ENCODE results near the gene SPAG9. TPM values are rescaled to one million over a fixed set of nuclear protein-coding genes. Genes with fewer than 3 reads are reported as not detected.

Gene SPAG9
- total and polyA plus RNA-seq, 8 donors = 105 to 147 (median 116) TPM

DNA sequence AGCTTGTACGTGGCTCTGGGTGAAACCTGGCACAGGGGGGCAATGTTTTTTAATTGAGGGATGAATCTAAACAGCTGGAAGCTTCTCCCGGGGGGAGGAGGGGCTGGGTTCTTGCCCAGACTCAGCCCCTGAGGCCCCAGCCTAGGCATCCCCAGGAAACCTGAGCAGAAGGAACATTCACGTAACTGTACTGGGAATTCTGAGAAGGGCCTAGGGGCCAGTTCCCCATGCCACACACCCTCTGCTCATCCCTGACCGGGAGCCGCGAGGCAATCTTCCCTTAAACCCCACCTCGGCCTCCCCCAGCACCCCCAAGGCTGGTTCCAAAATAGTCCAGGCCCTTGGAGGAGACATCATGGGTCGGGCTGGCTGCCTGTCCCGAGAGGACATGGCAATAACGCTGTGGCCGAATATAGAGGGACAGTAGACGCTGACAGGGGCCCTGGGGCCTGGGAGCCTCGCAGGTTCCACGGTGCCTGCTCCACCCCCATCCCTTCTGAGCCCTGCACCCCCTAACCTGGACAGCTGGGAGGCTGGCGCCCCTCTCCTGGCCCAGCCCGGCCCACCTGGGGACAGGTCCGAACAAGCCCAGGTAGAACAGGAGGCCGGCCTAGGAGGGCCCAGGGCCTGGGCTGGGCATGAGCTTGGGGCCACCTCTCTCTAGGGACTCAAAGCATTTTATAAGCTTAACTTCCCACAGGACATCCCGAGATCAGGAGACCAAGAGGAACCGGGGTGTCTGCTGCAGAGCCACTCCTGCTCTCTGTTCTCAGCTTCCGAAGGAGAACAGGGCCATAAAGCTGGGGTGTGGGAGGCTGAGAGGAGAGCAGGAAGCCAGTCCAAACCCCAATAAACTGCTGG is 171.3 kb downstream of the SPAG9 start:
- peak in 1 of 4 donors; percentile 65 for DNase-seq
- intact Hi-C loops (cut with DNase I) = loop anchor here in 1 of 2 donors (5.0 kb wide), 1 partner anchor 82 kb away; the partner anchor contains the start of gene TOB1
- H3K27ac ChIP-seq = peak overlapping the region; percentile 82 to 85
- H3K36me3 ChIP-seq = no peaks in the 10 kb centered on the region
- H3K9me3 ChIP-seq = no peaks in the 10 kb centered on the region
- H3K27me3 ChIP-seq = peaks cover 0 to 9% of the 10 kb centered on the region in 2 donors
- peaks cover 22 to 54% of the 10 kb centered on the region in 2 donors for H3K4me1 ChIP-seq
- H3K4me3 ChIP-seq = no peak overlapping the region
- ATAC-seq = no peak
- no peak for TF ChIP-seq CTCF (IDR thresholded peaks at IDR 0.05)

- intact Hi-C loops (cut with DNase I) = loop anchor here in 1 of 2 donors (5.0 kb wide), 1 partner anchor 81 kb away; the partner anchor contains the start of gene TOB1
- DNase-seq (peak in 1 of 4 donors; percentile 26), ATAC-seq (no peak)
- no peak for TF ChIP-seq CTCF (IDR thresholded peaks at IDR 0.05)
- H3K27ac ChIP-seq = no peak overlapping the region
- no peak overlapping the region for H3K4me3 ChIP-seq
- H3K36me3 ChIP-seq = no peaks in the 10 kb centered on the region
- no peaks in the 10 kb centered on the region for H3K9me3 ChIP-seq
- H3K4me1 ChIP-seq = peaks cover 23 to 56% of the 10 kb centered on the region in 2 donors
- H3K27me3 ChIP-seq = peaks cover 0 to 14% of the 10 kb centered on the region in 2 donors
Observed at GRCh38 chr17:50948711-50949110, 172.0 kb downstream of the SPAG9 start.

GRCh38 chr17:50947782-50948543 is 172.7 kb downstream of the SPAG9 start:
- no peaks in the 10 kb centered on the region for H3K9me3 ChIP-seq
- no peak overlapping the region for H3K27ac ChIP-seq
- H3K36me3 ChIP-seq = no peaks in the 10 kb centered on the region
- no peak overlapping the region for H3K4me3 ChIP-seq
- ATAC-seq = no peak
- intact Hi-C loops (cut with DNase I) = loop anchor here in 1 of 2 donors (5.0 kb wide), 1 partner anchor 81 kb away; the partner anchor contains the start of gene TOB1
- H3K27me3 ChIP-seq = peaks cover 0 to 14% of the 10 kb centered on the region in 2 donors
- no peak for TF ChIP-seq CTCF (IDR thresholded peaks at IDR 0.05)
- peaks cover 24 to 60% of the 10 kb centered on the region in 2 donors for H3K4me1 ChIP-seq
- DNase-seq = peak in 3 of 4 donors; percentile 77 to 90 (median 82)

DNA sequence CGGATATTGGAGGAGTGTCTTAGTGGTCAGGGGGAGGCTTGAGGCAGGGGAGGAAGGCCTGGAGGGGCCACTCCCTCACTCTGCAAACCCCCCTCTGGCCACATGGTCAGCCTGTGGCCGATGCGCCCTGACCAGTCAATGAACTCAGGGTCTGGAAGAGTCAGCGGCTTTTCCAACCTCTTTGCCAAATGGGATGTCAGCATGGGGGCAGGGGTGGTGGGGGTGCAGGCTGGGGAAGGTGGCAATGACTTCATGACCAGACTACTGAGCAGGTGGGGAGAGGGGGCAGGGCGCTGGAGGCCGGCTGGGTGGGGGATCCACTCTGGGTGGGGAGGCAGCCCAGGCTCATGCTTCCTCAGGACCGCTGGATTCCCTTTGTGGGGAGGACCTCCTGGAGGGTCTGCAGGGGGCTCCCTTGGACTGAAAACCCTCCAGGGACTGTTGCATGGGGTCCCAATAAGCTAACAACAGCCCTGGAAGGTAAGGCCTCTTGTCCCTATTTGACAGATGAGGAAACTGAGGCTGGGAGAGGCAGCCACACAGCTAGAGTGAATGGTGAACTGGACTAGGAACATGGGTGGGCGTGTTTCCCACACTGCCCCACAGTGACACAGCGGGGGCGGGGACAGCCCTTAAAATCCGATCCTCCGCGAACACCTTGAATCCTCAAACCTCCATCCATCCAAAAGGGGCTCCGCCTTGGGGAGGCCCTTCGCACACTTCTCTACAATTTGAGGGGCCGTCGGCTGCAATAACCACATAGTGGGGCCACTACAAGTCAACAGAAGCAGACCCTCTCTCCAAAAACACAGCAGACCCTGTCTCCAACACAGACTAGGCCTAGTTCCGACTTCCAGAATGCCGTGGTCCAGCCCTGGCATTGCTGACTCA is 173.5 kb downstream of the SPAG9 start:
- no peak overlapping the region for H3K4me3 ChIP-seq
- no peaks in the 10 kb centered on the region for H3K9me3 ChIP-seq
- intact Hi-C loops (cut with DNase I) = loop anchor here in 1 of 2 donors (5.0 kb wide), 1 partner anchor 80 kb away; the partner anchor contains the start of gene TOB1
- ATAC-seq = no peak
- no peak overlapping the region for H3K27ac ChIP-seq
- peak in 1 of 4 donors; percentile 25 for DNase-seq
- H3K36me3 ChIP-seq = no peaks in the 10 kb centered on the region
- H3K4me1 ChIP-seq = peaks cover 24 to 60% of the 10 kb centered on the region in 2 donors
- TF ChIP-seq CTCF (IDR thresholded peaks at IDR 0.05) = no peak
- peaks cover 0 to 14% of the 10 kb centered on the region in 2 donors for H3K27me3 ChIP-seq
